ENCODE results near the gene SNX11.

Gene SNX11

GRCh38 chr17:48134912-48135480, 27.4 kb downstream of the SNX11 start:
- DNase-seq, result no peak

DNA sequence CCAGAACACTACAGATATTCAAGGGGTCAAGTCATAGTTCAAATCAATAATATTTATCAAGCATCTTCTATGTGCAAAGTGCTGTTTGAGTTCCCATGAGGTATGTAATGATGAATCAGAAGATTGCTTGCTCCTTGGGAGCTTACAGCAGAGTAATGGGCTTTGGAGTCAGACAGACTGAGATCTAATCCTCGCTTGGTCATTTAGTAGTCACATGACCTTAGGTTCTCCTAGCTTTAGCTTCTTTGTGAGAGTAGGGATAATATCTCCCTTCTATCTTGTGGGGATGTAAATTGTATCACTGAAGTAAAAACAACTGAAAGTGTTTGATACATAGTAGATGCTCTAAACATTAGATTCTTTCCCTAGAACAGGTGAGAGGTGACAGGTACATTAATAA, 30.1 kb downstream of the SNX11 start:
- no peak for DNase-seq

GRCh38 chr17:48139944-48140343, 32.4 kb downstream of the SNX11 start:
- no peak for DNase-seq

GRCh38 chr17:48143629-48144028, 36.1 kb downstream of the SNX11 start:
- no peak for DNase-seq

- DNase-seq, result no peak
These were observed 36.7 kb downstream of the SNX11 start for GRCh38 chr17:48144231-48144630.

DNA sequence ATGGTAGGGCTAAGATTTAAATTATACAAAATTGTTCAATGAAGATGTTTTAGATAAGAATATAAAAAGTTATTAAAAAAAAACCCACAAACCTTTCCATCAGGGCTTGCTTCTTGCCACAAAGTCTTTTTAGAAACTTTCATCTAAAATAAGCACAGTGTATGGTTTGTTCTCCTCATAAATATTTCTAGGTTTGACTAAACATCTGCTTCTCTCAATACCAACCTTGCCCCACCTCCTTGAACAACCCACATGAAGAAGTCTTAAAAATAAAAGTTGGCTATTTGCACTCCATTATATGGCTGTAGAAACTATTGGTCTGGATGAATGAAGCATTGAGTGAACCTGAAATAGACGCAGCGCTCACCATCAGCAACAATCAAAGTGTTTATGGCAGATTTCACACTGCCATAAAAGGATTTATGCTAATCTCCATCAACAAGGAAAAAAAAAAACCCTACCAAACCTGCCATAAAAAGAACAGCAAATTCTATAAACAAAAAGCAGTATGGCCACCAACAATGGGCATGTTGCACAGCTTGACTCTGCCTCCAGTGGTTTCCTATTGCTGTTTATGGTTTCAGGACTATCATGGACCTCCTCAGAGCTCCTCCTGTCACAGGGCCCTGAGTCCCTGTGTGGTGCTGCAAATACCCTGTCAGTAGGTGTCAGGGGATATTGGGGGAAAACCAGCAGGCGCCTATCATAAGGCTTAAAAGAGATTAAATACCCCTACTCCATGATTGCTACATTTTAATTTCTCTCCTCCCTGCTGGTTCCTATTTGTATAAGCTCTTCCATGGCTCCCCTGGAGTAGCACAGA, 37.6 kb downstream of the SNX11 start:
- DNase-seq, result no peak

GRCh38 chr17:48148029-48148770, 40.6 kb downstream of the SNX11 start:
- DNase-seq, result no peak

DNA sequence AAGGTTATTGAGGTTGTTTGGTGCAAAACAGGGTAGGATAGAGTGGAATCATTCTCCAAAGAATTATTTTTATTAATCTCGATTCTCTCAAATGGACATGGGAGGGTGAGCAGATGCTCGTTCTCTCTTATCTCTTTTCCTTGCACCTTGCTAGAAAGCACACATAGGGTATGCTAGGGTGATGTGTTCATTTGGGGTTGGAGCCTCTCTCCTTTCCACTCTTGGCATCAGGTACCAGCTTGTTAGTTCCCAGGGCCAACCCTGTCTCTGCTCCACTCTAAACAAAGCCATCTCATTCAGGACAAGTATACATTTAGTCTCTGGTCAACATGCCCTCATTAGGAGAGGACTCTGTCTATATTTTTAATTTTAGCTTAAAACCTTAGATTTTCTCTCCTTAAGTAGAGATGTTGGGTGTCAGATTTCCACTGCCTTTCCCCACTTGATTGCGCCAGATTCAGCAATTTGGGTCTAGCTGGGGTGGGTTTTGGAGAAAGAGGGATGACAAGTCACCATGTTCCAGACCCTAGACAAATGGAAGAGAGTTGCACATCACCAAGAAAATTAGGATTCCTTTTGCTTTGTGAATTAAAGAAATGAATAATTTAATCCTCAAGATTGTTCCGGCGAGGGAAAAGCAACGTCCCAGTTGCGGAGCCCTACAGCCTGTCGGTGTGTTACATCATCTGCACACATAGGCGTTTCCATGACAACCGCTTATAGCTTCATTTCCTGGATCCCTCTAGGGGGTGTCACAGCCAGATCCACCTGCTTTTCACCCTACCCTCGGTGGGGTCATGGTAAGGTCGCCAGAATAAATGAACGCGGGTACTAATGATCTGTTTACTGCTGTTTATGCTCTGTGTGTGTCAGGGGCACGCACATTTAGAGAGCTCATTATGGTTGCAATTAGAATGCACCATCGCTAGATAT, 41.6 kb downstream of the SNX11 start:
- DNase-seq, result peak; percentile 82

DNA sequence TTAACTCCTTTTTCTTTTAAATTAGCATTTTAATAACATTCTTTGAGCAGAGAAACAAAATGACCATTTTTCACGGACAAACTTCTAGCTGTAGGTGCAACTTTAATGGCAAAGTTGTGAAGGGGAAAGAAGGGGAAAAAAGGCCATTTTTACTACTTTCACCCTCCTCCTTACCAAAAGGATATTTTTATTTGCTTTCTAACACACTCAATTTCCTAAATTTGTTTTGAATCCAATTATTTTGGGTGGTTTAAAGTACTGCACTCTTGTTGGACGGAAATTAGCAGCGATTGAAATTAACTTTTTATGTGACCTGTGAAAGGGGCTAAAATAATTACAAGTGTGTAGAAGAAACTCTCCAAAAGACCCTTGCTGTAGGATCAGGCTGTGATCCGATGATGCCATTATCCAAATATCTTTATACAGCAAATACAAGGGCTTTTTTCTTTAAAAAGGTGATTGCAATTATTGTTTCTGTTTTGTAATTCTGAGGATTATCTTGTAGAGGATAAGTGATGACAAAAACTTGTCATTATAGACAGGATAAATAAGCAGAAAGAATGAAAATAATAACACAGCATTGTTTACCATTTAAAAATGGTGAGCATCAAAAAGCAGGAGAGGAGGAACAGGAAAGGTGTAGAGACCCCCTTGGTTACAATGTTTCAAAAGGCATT, 42.4 kb downstream of the SNX11 start:
- no peak for DNase-seq

DNA sequence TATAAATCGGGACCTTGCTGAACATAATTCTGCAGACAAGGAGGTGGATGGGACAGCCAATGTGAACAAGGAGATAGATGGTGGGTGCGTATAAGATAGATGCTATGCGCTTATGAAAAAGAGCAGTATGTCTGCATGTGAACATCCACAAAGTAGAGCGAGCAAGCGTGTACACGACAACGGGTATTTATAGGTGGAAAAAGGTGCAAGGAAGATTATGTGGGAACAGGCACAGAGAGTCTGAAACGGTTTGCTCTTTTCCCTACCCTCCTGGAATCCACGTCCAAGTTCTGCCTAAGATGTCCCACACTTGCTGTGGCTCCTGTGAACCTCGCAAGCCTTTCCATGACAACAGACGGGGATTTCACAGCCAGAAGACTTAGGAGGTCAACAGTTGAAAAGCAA, 43.0 kb downstream of the SNX11 start:
- DNase-seq, result no peak

DNA sequence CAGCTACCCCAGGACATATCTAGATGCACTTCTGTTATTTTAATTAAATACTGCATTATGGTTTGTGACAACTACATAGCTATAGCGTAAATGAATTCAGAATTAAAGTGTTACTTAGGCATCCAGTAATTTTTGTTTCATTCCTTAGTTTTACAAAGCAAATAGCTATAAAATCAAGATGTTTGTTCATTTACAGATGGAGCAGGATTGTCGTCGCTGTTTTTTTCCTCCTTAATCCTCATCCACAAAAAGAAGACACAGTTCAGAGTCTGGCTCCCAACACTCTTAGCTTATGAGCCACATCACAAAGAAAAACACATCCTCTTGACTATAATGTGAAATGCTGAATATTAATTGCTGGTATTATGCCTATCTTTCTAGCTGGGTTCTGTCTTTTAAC, 43.7 kb downstream of the SNX11 start:
- no peak for DNase-seq

DNA sequence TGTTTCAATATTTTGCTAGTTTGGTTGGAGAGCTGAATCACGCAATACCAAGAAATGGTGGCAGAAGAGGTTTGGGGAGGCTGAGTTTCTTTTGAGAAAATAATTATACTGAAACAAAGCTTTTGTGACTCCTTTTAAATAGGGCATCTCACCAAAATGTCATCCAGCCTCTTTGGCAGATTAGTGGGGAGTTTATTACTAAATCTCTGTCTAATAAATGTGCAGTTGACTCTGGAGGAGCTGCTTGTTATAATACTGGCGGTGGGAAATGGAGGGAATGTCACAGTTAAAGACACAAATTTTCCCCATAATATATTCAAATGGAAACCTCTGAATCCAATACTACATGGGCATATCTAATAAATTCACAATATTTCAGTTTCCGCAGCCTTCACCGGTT, 44.7 kb downstream of the SNX11 start:
- DNase-seq, result no peak

DNA sequence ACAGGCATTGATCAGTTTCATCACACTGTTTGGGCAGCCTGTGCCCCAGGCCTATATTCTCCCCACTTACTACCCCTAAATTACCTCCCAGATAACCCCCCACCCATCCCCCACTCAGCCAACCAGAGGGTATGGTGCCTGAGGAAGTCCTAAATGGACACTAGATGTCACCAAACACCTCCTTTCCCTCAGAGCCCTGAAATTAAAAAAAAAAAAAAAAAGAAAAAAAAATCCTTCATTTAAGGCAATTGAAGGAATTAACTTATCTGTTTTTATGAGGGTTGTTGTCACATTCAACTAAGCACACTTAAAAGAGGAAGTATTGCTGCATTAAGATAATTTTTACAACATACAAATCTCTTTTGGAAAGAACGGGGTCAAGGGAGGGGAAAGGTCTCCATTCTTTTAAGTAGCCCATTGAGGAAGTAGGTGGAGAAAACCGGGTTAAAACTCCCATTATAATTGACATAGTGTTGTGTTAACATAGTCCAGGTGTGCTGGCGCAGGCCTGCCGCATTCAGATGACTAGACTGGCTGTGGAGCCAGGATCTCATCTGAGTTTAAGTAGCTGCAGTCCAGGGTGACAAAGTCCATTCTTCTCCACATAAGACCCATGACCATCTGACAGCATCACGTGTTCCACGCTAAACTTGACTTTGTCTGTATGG, 46.3 kb downstream of the SNX11 start:
- DNase-seq, result peak; percentile 59

GRCh38 chr17:48155889-48156611, 48.5 kb downstream of the SNX11 start:
- no peak for DNase-seq

DNA sequence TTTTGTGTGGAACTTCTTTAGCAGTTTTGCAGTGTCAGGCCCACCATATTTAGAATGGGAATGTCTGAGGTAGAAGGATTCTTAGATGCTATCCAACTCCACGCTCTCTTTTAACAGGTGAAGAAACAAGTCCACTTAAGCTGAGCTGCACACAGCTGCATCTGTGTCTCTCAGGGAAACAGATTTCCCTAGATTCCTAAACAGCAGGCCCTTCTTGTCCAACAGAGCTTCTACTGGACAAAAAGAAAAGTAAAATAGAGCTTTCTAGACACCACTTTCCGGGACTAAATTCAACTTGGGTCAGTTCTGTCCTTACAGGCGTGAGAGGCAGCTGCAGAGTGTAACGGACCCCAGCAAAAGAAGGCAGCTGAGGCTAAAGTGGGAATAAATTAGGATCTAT, 51.7 kb downstream of the SNX11 start:
- DNase-seq, result no peak

- no peak for DNase-seq
These were observed 52.9 kb downstream of the SNX11 start for GRCh38 chr17:48160177-48161081.

GRCh38 chr17:48161127-48161905, 53.8 kb downstream of the SNX11 start:
- no peak for DNase-seq

- no peak for DNase-seq
These were observed 54.9 kb downstream of the SNX11 start for GRCh38 chr17:48162306-48162934.

Measured in eye (tissue), 1 donor.